HepG2 (cell line): ENCODE results near the gene RNASE13. TPM values are rescaled to one million over a fixed set of nuclear protein-coding genes. Genes with fewer than 3 reads are reported as not detected.
A peak's percentile ranks its signal among the peaks of the same experiment; 100 is the strongest.

Experiments used
- AGO1 ChIP-seq: fragments of 200-400 bp; formaldehyde crosslinking; IDR thresholded peaks from 2 replicates; pipeline ENCODE4 v1.6.1; 2017; ENCODE audit warnings: mild to moderate bottlenecking, low read depth, low read length, moderate library complexity; ENCODE audit not compliant: poor library complexity, severe bottlenecking
- CBX1 ChIP-seq: IDR thresholded peaks from one replicate; pipeline ENCODE4 v1.6.1; 2016; ENCODE audit warnings: antibody characterized with exemption, low read depth
- GZF1 ChIP-seq: sonication (generic); formaldehyde crosslinking; IDR thresholded peaks from 2 replicates; pipeline ENCODE4 v1.5.1; 2020; ENCODE audit warnings: mild to moderate bottlenecking, missing genetic modification reagents
- HDAC6 ChIP-seq: fragments of 200-600 bp; sonication (generic); IDR thresholded peaks from 2 replicates; pipeline ENCODE4 v1.7.0; 2017; ENCODE audit warnings: mild to moderate bottlenecking, antibody characterized with exemption, low read length, low read depth
- HMGA1 ChIP-seq: sonication (generic); formaldehyde crosslinking; conservative IDR thresholded peaks from 2 replicates; pipeline ENCODE4 v1.4.0; 2020; ENCODE audit warnings: missing genetic modification reagents
- KLF11 ChIP-seq: IDR thresholded peaks from 2 replicates; pipeline ENCODE4 v1.6.1; 2016; ENCODE audit warnings: missing compliant biosample characterization
- MEF2D ChIP-seq: sonication (generic); formaldehyde crosslinking; IDR thresholded peaks from 2 replicates; pipeline ENCODE4 v1.5.1; 2020; ENCODE audit warnings: mild to moderate bottlenecking, missing genetic modification reagents
- MIXL1 ChIP-seq: IDR thresholded peaks from 2 replicates; pipeline ENCODE4 v1.6.1; 2016
- NR2F6 ChIP-seq, 2 experiments: IDR thresholded peaks; 2 replicates each; pipeline ENCODE4 v1.6.1; 2016; ENCODE audit warnings: antibody characterized with exemption in 1 of 2, mild to moderate bottlenecking in 1 of 2
- RBFOX2 ChIP-seq: fragments of 200-400 bp; formaldehyde crosslinking; IDR thresholded peaks from 2 replicates; pipeline ENCODE4 v1.6.1; 2017; ENCODE audit warnings: low read depth, mild to moderate bottlenecking, low read length
- RCOR2 ChIP-seq: IDR thresholded peaks from 2 replicates; pipeline ENCODE4 v1.6.1; 2016; ENCODE audit warnings: missing biosample characterization, missing genetic modification reagents
- TSC22D2 ChIP-seq: sonication (generic); formaldehyde crosslinking; IDR thresholded peaks from 2 replicates; pipeline ENCODE4 v1.5.1; 2020; ENCODE audit warnings: missing genetic modification reagents, mild to moderate bottlenecking, borderline replicate concordance
- ZBTB7B ChIP-seq: sonication (generic); formaldehyde crosslinking; IDR thresholded peaks from 2 replicates; pipeline ENCODE4 v1.4.0; 2020; ENCODE audit warnings: missing genetic modification reagents
- ZMYM4 ChIP-seq: sonication (generic); formaldehyde crosslinking; IDR thresholded peaks from 2 replicates; pipeline ENCODE4 v1.8.1; 2023; ENCODE audit warnings: mild to moderate bottlenecking, missing genetic modification reagents
- ZNF318 ChIP-seq: sonication (generic); formaldehyde crosslinking; IDR thresholded peaks from 2 replicates; pipeline ENCODE4 v1.4.0; 2020; ENCODE audit warnings: mild to moderate bottlenecking, missing genetic modification reagents
- ZNF354B ChIP-seq: sonication (generic); formaldehyde crosslinking; IDR thresholded peaks from 2 replicates; pipeline ENCODE4 v1.8.0; 2022; ENCODE audit warnings: mild to moderate bottlenecking, missing genetic modification reagents
- ZNF512B ChIP-seq: sonication (generic); formaldehyde crosslinking; IDR thresholded peaks from 2 replicates; pipeline ENCODE4 v1.5.1; 2020; ENCODE audit warnings: missing genetic modification reagents, mild to moderate bottlenecking, borderline replicate concordance
- ZNF552 ChIP-seq: sonication (generic); formaldehyde crosslinking; IDR thresholded peaks from 2 replicates; pipeline ENCODE4 v1.9.0; 2022; ENCODE audit warnings: missing genetic modification reagents, mild to moderate bottlenecking, borderline replicate concordance
- ZNF691 ChIP-seq: sonication (generic); formaldehyde crosslinking; IDR thresholded peaks from 2 replicates; pipeline ENCODE4 v1.4.0; 2020; ENCODE audit warnings: missing genetic modification reagents, low read depth, mild to moderate bottlenecking, borderline replicate concordance
- ZSCAN12 ChIP-seq: sonication (generic); formaldehyde crosslinking; IDR thresholded peaks from 2 replicates; pipeline ENCODE4 v1.9.0; 2021; ENCODE audit warnings: mild to moderate bottlenecking, missing genetic modification reagents
- polyA plus RNA-seq, 8 experiments: library from polyadenylated mRNA; depleted of rRNA in 3 of 8; stranded (reverse) in 7 of 8; unstranded in 1 of 8; fragments of >200 nt; fragmentation: Illumina TruSeq in 4 of 8; extraction: Trizol in 4 of 8; gene quantifications; 2 replicates each; pipeline versions ENCODE4 v1.2.1 to v1.2.3, GENCODE V29; 2011 to 2016; ENCODE audit warnings: low read depth in 4 of 8, missing spikeins in 1 of 8, mixed read lengths in 1 of 8; ENCODE audit not compliant: insufficient read depth in 1 of 8
- total RNA-seq, 5 experiments: library from RNA; depleted of rRNA; stranded (reverse); fragments of >200 nt; fragmentation: Illumina TruSeq; extraction: Trizol; gene quantifications; 2 replicates each; pipeline ENCODE4 v1.2.3, GENCODE V29; 2016; ENCODE audit warnings: low read depth in 1 of 5

The RNASE13 gene
- total and polyA plus RNA-seq, 2 of the 13 experiments (the other 11 are each of a cell fraction or from before 2014, with no cell fraction given): 1.0 TPM; not detected in 1

- TF ChIP-seq NR2F6 (IDR thresholded peaks at IDR 0.05): peak; percentile 39
- peak; percentile 52; the same call in 1 of the 2 replicates for TF ChIP-seq NR2F6 (CRISPR knock-in tag; IDR thresholded peaks at IDR 0.05)
- no peak for TF ChIP-seq ZNF691 (CRISPR knock-in tag)
- no peak for TF ChIP-seq GZF1 (CRISPR knock-in tag)
- TF ChIP-seq ZNF318: no peak
- no peak for TF ChIP-seq ZNF512B (CRISPR knock-in tag)
- TF ChIP-seq HDAC6: no peak
- no peak for TF ChIP-seq ZNF354B (CRISPR knock-in tag)
- TF ChIP-seq RBFOX2: no peak
- 0 out of 2 replicates have a peak, but pooled peaks have one; percentile 39 for TF ChIP-seq RCOR2 (CRISPR knock-in tag)
- no peak for TF ChIP-seq TSC22D2 (CRISPR knock-in tag)
- no peak; the same call in 1 of the 2 replicates for TF ChIP-seq KLF11
- 0 out of 2 replicates have a peak, but pooled peaks have one; percentile 19 for TF ChIP-seq MEF2D (CRISPR knock-in tag)
- TF ChIP-seq HMGA1 (CRISPR knock-in tag): no peak
- TF ChIP-seq ZBTB7B: no peak
- no peak for TF ChIP-seq AGO1
- no peak for TF ChIP-seq ZNF552 (CRISPR knock-in tag)
- TF ChIP-seq CBX1: no peak
- TF ChIP-seq MIXL1 (CRISPR knock-in tag): peak; percentile 93
- TF ChIP-seq ZMYM4 (CRISPR knock-in tag): peak; percentile 69; the same call in 1 of the 2 replicates
- no peak for TF ChIP-seq ZSCAN12 (CRISPR knock-in tag)
These were observed 19.8 kb downstream of the RNASE13 start (continued) for GRCh38 chr14:21014761-21015190.
